CD8-positive, alpha-beta memory T cell (primary cell): ENCODE measurements around the gene TTC28. TPM values are rescaled to one million over a fixed set of nuclear protein-coding genes. Genes with fewer than 3 reads are reported as not detected.
"Not testable (repeated sequence)": the region's sequence is repeated elsewhere in the genome, so short reads cannot be mapped to it uniquely, and the experiment has no call there.

Experiments
- CTCF ChIA-PET: fragments of 350-600 bp; sonication (Branson Sonifier 250); formaldehyde crosslinking; loops from one replicate; lab custom pipeline; 2021; ENCODE audit warnings: antibody characterized with exemption; lab: Charles Lee
- POLR2A ChIA-PET: fragments of 350-600 bp; sonication (Branson Sonifier 250); formaldehyde crosslinking; loops from one replicate; lab custom pipeline; 2021; ENCODE audit warnings: antibody characterized with exemption; lab: Charles Lee
- DNase-seq, 5 donors: peaks; one replicate each; pipeline versions ENCODE4 v3.0.0 to v3.0.0-alpha.2; 2020 to 2022; ENCODE audit warnings: mixed read lengths in 1 of 5
- H3K27ac ChIP-seq: one replicate; pipeline ENCODE4 v1.7.0; 2013; ENCODE audit warnings: low read depth, mild to moderate bottlenecking, low read length, moderate library complexity
- H3K27me3 ChIP-seq: 2 replicates; pipeline ENCODE4 v1.7.0; 2013; ENCODE audit warnings: low read length, mild to moderate bottlenecking; ENCODE audit not compliant: insufficient read depth, poor library complexity, severe bottlenecking
- H3K36me3 ChIP-seq: 2 replicates; pipeline ENCODE4 v1.7.0; 2013; ENCODE audit warnings: mild to moderate bottlenecking, low read length, moderate library complexity; ENCODE audit not compliant: insufficient read depth
- H3K4me1 ChIP-seq: 2 replicates; pipeline ENCODE4 v1.7.0; 2013; ENCODE audit warnings: mild to moderate bottlenecking, low read length, moderate library complexity; ENCODE audit not compliant: insufficient read depth
- H3K4me3 ChIP-seq: 2 replicates; pipeline ENCODE4 v1.7.0; 2013; ENCODE audit warnings: mild to moderate bottlenecking, low read length
- H3K9me3 ChIP-seq: 2 replicates; pipeline ENCODE4 v1.7.0; 2013; ENCODE audit warnings: mild to moderate bottlenecking, low read length
- H3K27ac Mint-ChIP-seq, 8 donors: one replicate each; pipeline ENCODE4 v1.8.0; 2020 to 2021; ENCODE audit warnings: mixed read lengths in 8 of 8, mild to moderate bottlenecking in 6 of 8, inconsistent platforms in 3 of 8, moderate library complexity in 3 of 8
- H3K27me3 Mint-ChIP-seq, 2 donors: one replicate each; pipeline ENCODE4 v1.8.0; 2020 to 2021; ENCODE audit warnings: mixed read lengths in 2 of 2, mild to moderate bottlenecking in 1 of 2, moderate library complexity in 1 of 2
- H3K36me3 Mint-ChIP-seq, 3 donors: one replicate each; pipeline ENCODE4 v1.8.0; 2020 to 2021; ENCODE audit warnings: mixed read lengths in 3 of 3, inconsistent platforms in 1 of 3, mild to moderate bottlenecking in 1 of 3
- H3K4me1 Mint-ChIP-seq, 3 donors: one replicate each; pipeline ENCODE4 v1.8.0; 2020 to 2021; ENCODE audit warnings: mixed read lengths in 3 of 3, inconsistent platforms in 1 of 3, mild to moderate bottlenecking in 1 of 3
- H3K4me3 Mint-ChIP-seq, 7 donors: one replicate each; pipeline ENCODE4 v1.8.0; 2020 to 2021; ENCODE audit warnings: mixed read lengths in 7 of 7, mild to moderate bottlenecking in 6 of 7, moderate library complexity in 4 of 7, inconsistent platforms in 2 of 7
- H3K9me3 Mint-ChIP-seq, 5 donors: one replicate each; pipeline ENCODE4 v1.8.0; 2020 to 2022; ENCODE audit warnings: mixed read lengths in 5 of 5, mild to moderate bottlenecking in 3 of 5, moderate library complexity in 2 of 5, inconsistent platforms in 1 of 5
- polyA plus RNA-seq: library from polyadenylated mRNA; unstranded; fragments of 300-500 nt; fragmentation: Illumina TruSeq; gene quantifications from one replicate; pipeline ENCODE4 v1.2.3, GENCODE V29; 2021
- total RNA-seq, 2 experiments: library from RNA; stranded (reverse); gene quantifications; one replicate each; pipeline ENCODE4 v1.2.3, GENCODE V29; 2021

TTC28 gene
- total and polyA plus RNA-seq, 3 experiments from 2014 or later: 0.24 to 0.60 (median 0.51) TPM

GRCh38 chr22:28379951-28380350 is 299.7 kb downstream of the TTC28 start:
- Mint-ChIP-seq H3K36me3 (no peaks in the 10 kb centered on the region), H3K4me3 (no peak overlapping the region), H3K9me3 (peaks cover 0 to 2% (median 0%) of the 10 kb centered on the region in 5 donors), H3K27ac (no peak overlapping the region), H3K27me3 (peaks cover 3 to 5% of the 10 kb centered on the region in 2 donors), H3K4me1 (no peaks in the 10 kb centered on the region)
- no peaks in the 10 kb centered on the region for H3K9me3 ChIP-seq
- DNase-seq: no peak
- no peaks in the 10 kb centered on the region for H3K36me3 ChIP-seq
- POLR2A ChIA-PET: no interaction called here
- H3K27ac ChIP-seq: no peak overlapping the region
- no peaks in the 10 kb centered on the region for H3K27me3 ChIP-seq
- CTCF ChIA-PET: no interaction called here
- H3K4me3 ChIP-seq: no peak overlapping the region
- H3K4me1 ChIP-seq: no peaks in the 10 kb centered on the region

GRCh38 chr22:28379075-28379779 is 300.4 kb downstream of the TTC28 start:
- H3K27ac Mint-ChIP-seq: no peak overlapping the region
- CTCF ChIA-PET: no interaction called here

GRCh38 chr22:28375761-28376534 is 303.7 kb downstream of the TTC28 start:
- Histone ChIP-seq H3K4me1 (no peaks in the 10 kb centered on the region), H3K4me3 (no peak overlapping the region), H3K27me3 (no peaks in the 10 kb centered on the region), H3K36me3 (no peaks in the 10 kb centered on the region), H3K27ac (no peak overlapping the region), H3K9me3 (no peaks in the 10 kb centered on the region)
- no peak for DNase-seq
- no peak overlapping the region for H3K27ac Mint-ChIP-seq
- H3K4me1 Mint-ChIP-seq: no peaks in the 10 kb centered on the region
- peaks cover 5 to 8% of the 10 kb centered on the region in 2 donors for H3K27me3 Mint-ChIP-seq
- CTCF ChIA-PET: no interaction called here
- H3K4me3 Mint-ChIP-seq: no peak overlapping the region
- POLR2A ChIA-PET: no interaction called here
- no peaks in the 10 kb centered on the region for H3K36me3 Mint-ChIP-seq
- peaks cover 0 to 2% (median 0%) of the 10 kb centered on the region in 5 donors for H3K9me3 Mint-ChIP-seq

More at GRCh38 chr22:28379075-28379779, 300.4 kb downstream of the TTC28 start:
- Histone ChIP-seq H3K36me3 (no peaks in the 10 kb centered on the region), H3K4me1 (no peaks in the 10 kb centered on the region), H3K9me3 (no peaks in the 10 kb centered on the region), H3K27me3 (no peaks in the 10 kb centered on the region), H3K27ac (no peak overlapping the region), H3K4me3 (no peak overlapping the region)
- Mint-ChIP-seq H3K36me3 (no peaks in the 10 kb centered on the region), H3K4me3 (no peak overlapping the region), H3K27me3 (peaks cover 3 to 5% of the 10 kb centered on the region in 2 donors), H3K9me3 (peaks cover 0 to 2% (median 0%) of the 10 kb centered on the region in 5 donors), H3K4me1 (no peaks in the 10 kb centered on the region)
- POLR2A ChIA-PET: no interaction called here
- no peak for DNase-seq

- POLR2A ChIA-PET: no interaction called here
- Mint-ChIP-seq H3K4me3 (no peak overlapping the region), H3K36me3 (no peaks in the 10 kb centered on the region)
Measured at GRCh38 chr22:28373831-28374230, 305.8 kb downstream of the TTC28 start.

GRCh38 chr22:28369854-28370253 is 309.8 kb downstream of the TTC28 start:
- Mint-ChIP-seq H3K4me3 (no peak overlapping the region), H3K9me3 (peaks cover 0 to 3% (median 0%) of the 10 kb centered on the region in 5 donors), H3K27ac (peak overlapping the region in 1 of 8 donors; percentile 44), H3K27me3 (peaks cover 9 to 21% of the 10 kb centered on the region in 2 donors), H3K4me1 (peaks cover 0 to 5% (median 3%) of the 10 kb centered on the region in 3 donors), H3K36me3 (no peaks in the 10 kb centered on the region)
- Histone ChIP-seq H3K9me3 (no peaks in the 10 kb centered on the region), H3K27ac (no peak overlapping the region), H3K4me3 (no peak overlapping the region), H3K4me1 (no peaks in the 10 kb centered on the region), H3K36me3 (no peaks in the 10 kb centered on the region), H3K27me3 (no peaks in the 10 kb centered on the region)
- ChIA-PET POLR2A (no interaction called here), CTCF (no interaction called here)
- no peak for DNase-seq

More at GRCh38 chr22:28373831-28374230, 305.8 kb downstream of the TTC28 start:
- H3K4me1 ChIP-seq: no peaks in the 10 kb centered on the region
- no peak overlapping the region for H3K27ac ChIP-seq
- no peaks in the 10 kb centered on the region for H3K27me3 ChIP-seq
- peaks cover 8% of the 10 kb centered on the region in 2 donors for H3K27me3 Mint-ChIP-seq
- no peak overlapping the region for H3K27ac Mint-ChIP-seq
- peaks cover 0 to 5% (median 3%) of the 10 kb centered on the region in 3 donors for H3K4me1 Mint-ChIP-seq
- no peaks in the 10 kb centered on the region for H3K36me3 ChIP-seq
- H3K9me3 Mint-ChIP-seq: peaks cover 0 to 2% (median 0%) of the 10 kb centered on the region in 5 donors
- H3K9me3 ChIP-seq: no peaks in the 10 kb centered on the region
- no peak overlapping the region for H3K4me3 ChIP-seq
- no peak for DNase-seq
- CTCF ChIA-PET: no interaction called here

GRCh38 chr22:28366856-28367255 is 312.8 kb downstream of the TTC28 start:
- Mint-ChIP-seq H3K9me3 (peaks cover 0 to 26% (median 13%) of the 10 kb centered on the region in 5 donors), H3K27ac (no peak overlapping the region), H3K4me1 (peaks cover 0 to 5% (median 3%) of the 10 kb centered on the region in 3 donors), H3K27me3 (peaks cover 9 to 16% of the 10 kb centered on the region in 2 donors), H3K4me3 (no peak overlapping the region), H3K36me3 (peaks cover 0 to 7% (median 0%) of the 10 kb centered on the region in 3 donors)
- Histone ChIP-seq H3K9me3 (no peaks in the 10 kb centered on the region), H3K36me3 (no peaks in the 10 kb centered on the region), H3K27ac (no peak overlapping the region), H3K4me3 (no peak overlapping the region), H3K27me3 (no peaks in the 10 kb centered on the region), H3K4me1 (no peaks in the 10 kb centered on the region)
- ChIA-PET CTCF (no interaction called here), POLR2A (no interaction called here)
- DNase-seq: no peak

GRCh38 chr22:28365371-28365770 is 314.3 kb downstream of the TTC28 start:
- Mint-ChIP-seq H3K27me3 (peaks cover 9 to 16% of the 10 kb centered on the region in 2 donors), H3K4me1 (peaks cover 0 to 5% (median 3%) of the 10 kb centered on the region in 3 donors), H3K4me3 (no peak overlapping the region), H3K9me3 (peaks cover 0 to 29% (median 14%) of the 10 kb centered on the region in 5 donors), H3K36me3 (peaks cover 0 to 12% (median 0%) of the 10 kb centered on the region in 3 donors), H3K27ac (no peak overlapping the region)
- no peaks in the 10 kb centered on the region for H3K4me1 ChIP-seq
- no peak overlapping the region for H3K4me3 ChIP-seq
- CTCF ChIA-PET: no interaction called here
- no peak overlapping the region for H3K27ac ChIP-seq
- POLR2A ChIA-PET: no interaction called here
- H3K27me3 ChIP-seq: no peaks in the 10 kb centered on the region
- no peaks in the 10 kb centered on the region for H3K9me3 ChIP-seq
- no peak for DNase-seq
- H3K36me3 ChIP-seq: no peaks in the 10 kb centered on the region

- H3K27ac ChIP-seq, DNase-seq, H3K4me3 ChIP-seq, CTCF ChIA-PET, H3K4me1 ChIP-seq, POLR2A ChIA-PET, H3K4me1 Mint-ChIP-seq, H3K4me3 Mint-ChIP-seq, H3K36me3 ChIP-seq, H3K27ac Mint-ChIP-seq, H3K27me3 ChIP-seq, H3K9me3 ChIP-seq: not testable (repeated sequence)
- Mint-ChIP-seq H3K9me3 (peaks cover 2 to 28% (median 14%) of the 10 kb centered on the region in 5 donors), H3K36me3 (peaks cover 0 to 12% (median 0%) of the 10 kb centered on the region in 3 donors), H3K27me3 (peaks cover 8 to 16% of the 10 kb centered on the region in 2 donors)
Measured at GRCh38 chr22:28364105-28364504, 315.5 kb downstream of the TTC28 start.
